Astrocyte of the spinal cord (primary cell): ENCODE results near the gene C14orf132.

Experiments used
- DNase-seq: peaks from one replicate; pipeline ENCODE4 v3.0.0; 2011; ENCODE audit warnings: low read depth, low spot score
- H3K4me3 ChIP-seq: 2 replicates; pipeline ENCODE4 v1.5.1; 2011; ENCODE audit warnings: low read depth, mild to moderate bottlenecking, low read length, moderate library complexity
- CTCF ChIP-seq: IDR thresholded peaks from 2 replicates; pipeline ENCODE4 v1.5.1; 2012; ENCODE audit warnings: low read depth, mild to moderate bottlenecking, low read length, inconsistent platforms
- in situ Hi-C: cut with HindIII; loops from 2 replicates; pipeline ENCODE4 v1.10.0; 2017; ENCODE audit warnings: low sequenced_read_pairs

Gene C14orf132

DNA sequence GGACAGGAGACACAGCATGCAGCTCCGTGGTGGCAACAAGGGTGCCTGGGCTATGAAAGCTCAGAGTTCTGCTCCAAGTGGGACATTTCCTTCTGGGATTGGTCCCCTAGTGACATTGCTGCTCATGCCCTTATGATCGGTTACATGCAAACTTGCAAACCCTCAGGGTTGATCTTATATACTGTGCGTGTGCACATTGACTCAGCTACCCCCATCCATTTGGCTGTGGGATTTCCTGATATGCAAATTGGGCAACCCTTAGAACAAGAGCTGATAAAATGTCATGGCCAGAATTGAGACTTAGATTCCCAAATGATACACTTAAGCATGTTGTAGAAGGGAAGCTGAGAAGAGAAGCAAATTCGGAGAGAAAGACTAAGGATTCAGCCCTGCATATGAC lies 92.7 kb downstream of the C14orf132 start:
- H3K4me3 ChIP-seq, result no peak overlapping the region

GRCh38 chr14:96134508-96134907 lies 95.3 kb downstream of the C14orf132 start:
- no peak for TF ChIP-seq CTCF
- DNase-seq, result no peak
- H3K4me3 ChIP-seq, result no peak overlapping the region
- in situ Hi-C loops, result no loop called here

More for the DNA sequence above, 92.7 kb downstream of the C14orf132 start:
- TF ChIP-seq CTCF, result no peak
- in situ Hi-C loops, result no loop called here
- DNase-seq, result no peak

DNA sequence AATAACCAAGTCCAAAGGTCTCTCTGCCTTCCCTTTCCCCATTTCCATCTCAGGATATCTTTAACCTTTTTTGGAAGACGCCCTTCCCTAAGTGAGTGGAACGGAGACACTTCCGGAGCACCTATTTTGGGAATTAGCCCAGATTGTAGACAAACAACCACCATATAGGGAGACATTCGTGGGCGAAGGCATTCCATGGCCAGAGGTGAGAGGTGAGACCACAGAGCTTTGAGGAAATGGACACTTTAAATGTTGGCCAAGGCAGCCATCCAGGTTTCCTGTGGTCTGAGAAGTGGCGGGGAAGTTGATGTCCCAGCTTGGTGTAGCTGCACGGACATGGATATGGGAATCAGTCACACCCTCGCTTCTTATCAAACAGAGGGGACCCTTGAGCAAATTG lies 96.1 kb downstream of the C14orf132 start:
- TF ChIP-seq CTCF, result no peak
- in situ Hi-C loops, result no loop called here
- no peak for DNase-seq
- no peak overlapping the region for H3K4me3 ChIP-seq

DNA sequence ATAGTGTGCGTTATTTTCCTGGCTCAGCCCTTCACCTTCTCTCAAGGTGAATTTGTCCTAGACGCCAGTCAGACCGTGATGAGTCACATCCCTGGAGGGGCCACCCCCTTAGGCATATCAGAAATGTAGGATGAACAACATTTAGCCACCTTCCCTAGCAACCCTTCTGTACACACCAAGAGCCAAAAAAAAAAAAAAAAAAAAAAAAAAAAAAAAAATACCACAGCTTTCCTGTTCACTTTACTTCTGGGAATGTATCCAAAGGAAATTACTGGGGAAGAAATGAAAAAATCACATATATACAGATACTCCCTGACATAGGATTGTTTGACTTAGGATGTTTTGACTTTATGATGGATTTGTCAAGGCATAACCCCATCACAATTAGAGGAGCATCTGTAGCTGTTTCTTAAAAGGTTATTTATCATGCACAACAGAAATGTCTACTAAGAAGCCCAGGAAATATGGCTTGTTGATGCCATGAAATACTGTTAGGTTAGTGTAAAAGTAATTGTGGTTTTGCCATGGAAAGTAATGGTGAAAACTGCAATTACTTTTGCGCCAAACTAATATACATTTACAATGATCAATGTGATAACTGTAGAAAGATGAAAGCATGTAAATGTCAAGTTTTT lies 97.3 kb downstream of the C14orf132 start:
- DNase-seq, result peak; percentile 64
- no peak overlapping the region for H3K4me3 ChIP-seq
- TF ChIP-seq CTCF, result no peak
- in situ Hi-C loops, result no loop called here

- no peak for TF ChIP-seq CTCF
- no peak for DNase-seq
- in situ Hi-C loops, result no loop called here
- no peak overlapping the region for H3K4me3 ChIP-seq
Observed at GRCh38 chr14:96138241-96138640, 99.1 kb downstream of the C14orf132 start.

DNA sequence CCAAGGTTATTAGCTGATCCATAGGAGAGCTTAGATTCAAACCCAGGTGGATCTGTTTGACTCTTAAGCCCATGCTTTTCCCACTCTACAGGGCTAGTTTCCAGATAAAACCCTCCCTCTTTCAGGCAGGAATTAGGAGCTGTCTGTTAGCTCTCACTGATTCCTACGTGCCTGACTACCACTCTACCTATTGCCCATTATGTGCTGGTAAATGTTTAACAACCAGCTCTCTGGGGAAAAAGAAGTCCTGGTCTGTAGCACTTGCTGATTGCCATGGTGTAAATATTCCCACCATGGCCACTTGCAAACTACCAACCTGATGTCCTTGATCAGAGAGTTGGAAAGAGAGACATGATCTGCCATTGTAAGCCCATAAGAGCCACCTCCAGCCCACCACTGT lies 100.0 kb downstream of the C14orf132 start:
- no peak for TF ChIP-seq CTCF
- no peak overlapping the region for H3K4me3 ChIP-seq
- no peak for DNase-seq
- in situ Hi-C loops, result no loop called here
